ENCODE measurements around the gene AQP2.

DNA sequence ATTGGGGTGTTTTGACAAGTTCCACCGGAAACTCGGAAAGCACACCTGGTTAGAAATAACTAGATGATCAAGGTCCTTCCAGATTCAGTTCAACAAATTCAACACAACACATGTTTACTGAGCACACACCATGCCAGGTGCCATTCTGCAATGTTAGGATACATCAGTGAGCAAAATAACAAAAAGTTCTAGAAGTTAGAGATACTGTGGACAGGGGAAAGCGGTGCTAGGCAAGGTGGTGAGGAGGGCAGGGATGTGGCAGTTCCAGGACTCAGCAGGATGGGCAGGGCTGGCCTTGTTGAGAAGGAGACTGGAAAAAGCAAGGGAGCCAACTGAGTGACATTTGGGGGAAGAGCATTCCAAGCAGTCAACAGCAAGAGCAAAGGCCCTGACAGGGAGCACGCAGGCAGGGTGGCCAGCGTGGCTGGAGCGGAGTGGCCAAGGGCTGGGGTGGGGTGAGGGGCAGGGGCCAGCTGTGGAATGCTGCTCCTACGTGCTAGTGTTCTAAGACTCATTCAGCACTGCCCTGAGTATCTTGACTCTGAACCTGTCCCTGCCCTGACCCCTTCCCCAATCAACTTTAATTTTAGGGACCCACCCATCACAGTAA is 27.4 kb upstream of the AQP2 start:
- TF ChIP-seq, protein P1, sequence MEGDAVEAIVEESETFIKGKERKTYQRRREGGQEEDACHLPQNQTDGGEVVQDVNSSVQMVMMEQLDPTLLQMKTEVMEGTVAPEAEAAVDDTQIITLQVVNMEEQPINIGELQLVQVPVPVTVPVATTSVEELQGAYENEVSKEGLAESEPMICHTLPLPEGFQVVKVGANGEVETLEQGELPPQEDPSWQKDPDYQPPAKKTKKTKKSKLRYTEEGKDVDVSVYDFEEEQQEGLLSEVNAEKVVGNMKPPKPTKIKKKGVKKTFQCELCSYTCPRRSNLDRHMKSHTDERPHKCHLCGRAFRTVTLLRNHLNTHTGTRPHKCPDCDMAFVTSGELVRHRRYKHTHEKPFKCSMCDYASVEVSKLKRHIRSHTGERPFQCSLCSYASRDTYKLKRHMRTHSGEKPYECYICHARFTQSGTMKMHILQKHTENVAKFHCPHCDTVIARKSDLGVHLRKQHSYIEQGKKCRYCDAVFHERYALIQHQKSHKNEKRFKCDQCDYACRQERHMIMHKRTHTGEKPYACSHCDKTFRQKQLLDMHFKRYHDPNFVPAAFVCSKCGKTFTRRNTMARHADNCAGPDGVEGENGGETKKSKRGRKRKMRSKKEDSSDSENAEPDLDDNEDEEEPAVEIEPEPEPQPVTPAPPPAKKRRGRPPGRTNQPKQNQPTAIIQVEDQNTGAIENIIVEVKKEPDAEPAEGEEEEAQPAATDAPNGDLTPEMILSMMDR (IDR thresholded peaks at IDR 0.05): no peak
- TF ChIP-seq POLR2A (IDR thresholded peaks at IDR 0.05): no peak
